PC-3 (cell line): Measurements from ENCODE around the gene TMEM117.

Experiments used
- CTCF ChIP-seq: fragments of 300-600 bp; sonication (generic); conservative IDR thresholded peaks from 2 replicates; pipeline ENCODE4 v1.5.1; 2017; ENCODE audit warnings: antibody characterized with exemption, low read depth, mild to moderate bottlenecking, low read length
- EZH2 ChIP-seq: fragments of 300-600 bp; sonication (generic); IDR thresholded peaks from one replicate; pipeline ENCODE4 v1.6.1; 2017; ENCODE audit warnings: antibody characterized with exemption, mild to moderate bottlenecking, low read length; ENCODE audit not compliant: unreplicated experiment
- EZH2phosphoT487 ChIP-seq: fragments of 300-600 bp; sonication (generic); IDR thresholded peaks from 2 replicates; pipeline ENCODE4 v1.6.1; 2018; ENCODE audit warnings: mild to moderate bottlenecking, antibody characterized with exemption, low read length, borderline replicate concordance

- TF ChIP-seq CTCF, result no peak
- no peak for TF ChIP-seq EZH2
- no peak for TF ChIP-seq EZH2phosphoT487
Measured at GRCh38 chr12:43836475-43836989, 651 bp downstream of the TMEM117 start.
